Motor neuron (in vitro differentiated cells): ENCODE data around the gene NFE2L2. TPM values are rescaled to one million over a fixed set of nuclear protein-coding genes. Genes with fewer than 3 reads are reported as not detected.
"Not testable (repeated sequence)": the region's sequence is repeated elsewhere in the genome, so short reads cannot be mapped to it uniquely, and the experiment has no call there.

Experiments
- ATAC-seq, 8 experiments: fragments of 200-7000 bp; cut with Tn5 transposase; replicated peaks in 6 of 8; 2 replicates each; pipeline ENCODE4 v1.8.0; 2021; ENCODE audit warnings: mild to moderate bottlenecking in 8 of 8, moderate library complexity in 8 of 8
- H3K27ac ChIP-seq, 2 donors: fragments of 250-450 bp; sonication (Bioruptor Pico); 2 replicates each; pipeline ENCODE4 v1.9.0; 2021; ENCODE audit warnings: antibody characterized with exemption in 2 of 2, mild to moderate bottlenecking in 2 of 2, moderate library complexity in 1 of 2
- H3K4me1 ChIP-seq, 2 donors: fragments of 250-450 bp; sonication (Bioruptor Pico); replicated peaks in 1 of 2; 2 replicates each; pipeline ENCODE4 v1.6.1; 2021; ENCODE audit warnings: antibody characterized with exemption in 2 of 2, mild to moderate bottlenecking in 2 of 2, moderate library complexity in 1 of 2
- H3K4me3 ChIP-seq, 5 donors: fragments of 250-450 bp; sonication (Bioruptor Pico); 2 replicates each; pipeline ENCODE4 v1.9.0; 2021; ENCODE audit warnings: antibody characterized with exemption in 5 of 5, mild to moderate bottlenecking in 5 of 5, moderate library complexity in 4 of 5
- WGBS, 10 experiments: fragments of 450-650 bp; shearing (Covaris generic); methylation state at CpG; one replicate each; pipeline ENCODE4 v1.0.0; 2022; 5-methylcytosine and 5-hydroxymethylcytosine counted together
- in situ Hi-C, 9 experiments: fragments of 400-800 bp; cut with MboI; loops; one replicate each; pipeline ENCODE4 v1.15.0; 2021; ENCODE audit warnings: low sequenced_read_pairs in 9 of 9, low pct_unique_long_range_greater_than_20kb in 2 of 9; ENCODE audit not compliant: unreplicated experiment in 9 of 9
- total RNA-seq, 8 experiments: library from RNA; unstranded; fragments of 300-600 nt; gene quantifications; 2 replicates each; pipeline versions ENCODE4 v1.2.3 to v1.2.4, GENCODE V29; 2022

NFE2L2 gene
- total RNA-seq, 8 experiments from 2014 or later = 28.6 to 218 (median 62.0) TPM

GRCh38 chr2:177250461-177250860 is 14.1 kb downstream of the NFE2L2 start:
- WGBS, 10 experiments = 91 to 100% (median 100%) methylated on average over 1 to 5 of the region's 5 CpGs; no CpG with 5 or more reads in 2 of the 10 experiments
- in situ Hi-C loops = no loop called here
- peaks cover 7 to 15% of the 10 kb centered on the region in 2 donors for H3K4me1 ChIP-seq
- no peak for ATAC-seq
- H3K27ac ChIP-seq = no peak overlapping the region
- no peak overlapping the region for H3K4me3 ChIP-seq

GRCh38 chr2:177249038-177249437 is 15.5 kb downstream of the NFE2L2 start:
- 60 to 100% (median 93%) methylated on average over 1 to 5 of the region's 7 CpGs; no CpG with 5 or more reads in 1 of the 10 experiments for WGBS, 10 experiments
- no peak overlapping the region for H3K27ac ChIP-seq
- H3K4me1 ChIP-seq = peaks cover 7 to 11% of the 10 kb centered on the region in 2 donors
- ATAC-seq = no peak
- in situ Hi-C loops = no loop called here
- H3K4me3 ChIP-seq = no peak overlapping the region

GRCh38 chr2:177247693-177248262 is 16.7 kb downstream of the NFE2L2 start:
- H3K4me3 ChIP-seq = no peak overlapping the region
- no peak overlapping the region for H3K27ac ChIP-seq
- WGBS, 10 experiments = 80 to 100% (median 97%) methylated on average over 1 to 5 of the region's 6 CpGs; no CpG with 5 or more reads in 2 of the 10 experiments
- no peak for ATAC-seq
- in situ Hi-C loops = no loop called here
- H3K4me1 ChIP-seq = peaks cover 8% of the 10 kb centered on the region in 2 donors

GRCh38 chr2:177246523-177247030 is 17.9 kb downstream of the NFE2L2 start:
- ATAC-seq, H3K4me3 ChIP-seq, in situ Hi-C loops, H3K27ac ChIP-seq: not testable (repeated sequence)
- peaks cover 0 to 12% of the 10 kb centered on the region in 2 donors for H3K4me1 ChIP-seq
- 43 to 100% (median 87%) methylated on average over 1 to 2 of the region's 2 CpGs; no CpG with 5 or more reads in 2 of the 10 experiments for WGBS, 10 experiments

GRCh38 chr2:177246000-177246399 is 18.5 kb downstream of the NFE2L2 start:
- peak in 3 of 8 experiments; percentile 12 to 29 (median 21) for ATAC-seq
- 0 to 83% (median 38%) methylated on average over 1 to 2 of the region's 3 CpGs; no CpG with 5 or more reads in 7 of the 10 experiments for WGBS, 10 experiments

DNA sequence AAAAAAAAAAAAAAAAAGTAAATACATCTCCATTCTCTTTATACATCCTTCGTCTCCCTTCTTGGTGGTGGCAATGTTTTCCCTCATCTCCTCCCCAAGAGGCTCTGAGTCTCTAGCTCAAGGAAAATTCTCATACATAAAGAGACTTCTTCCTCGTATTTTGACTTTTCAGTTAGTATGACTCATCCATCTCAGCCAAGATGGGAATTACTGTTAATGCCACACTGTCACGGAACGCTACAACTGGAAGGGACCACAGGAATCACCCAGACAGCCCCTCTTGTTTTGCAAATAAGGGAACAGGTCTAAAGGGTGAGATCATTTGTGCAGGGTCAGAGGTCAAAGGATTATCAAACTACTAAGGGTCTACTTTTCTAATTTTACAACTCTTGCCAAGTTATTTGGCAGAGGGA is 19.5 kb downstream of the NFE2L2 start:
- peaks cover 3 to 16% of the 10 kb centered on the region in 2 donors for H3K4me1 ChIP-seq
- in situ Hi-C loops = no loop called here
- no peak overlapping the region for H3K4me3 ChIP-seq
- no peak overlapping the region for H3K27ac ChIP-seq
- peak; percentile 5 to 72 (median 55) for ATAC-seq
- WGBS, 10 experiments = 5 to 67% (median 55%) methylated on average over 1 to 4 of the region's 4 CpGs; no CpG with 5 or more reads in 1 of the 10 experiments

More at GRCh38 chr2:177246000-177246399, 18.5 kb downstream of the NFE2L2 start:
- no peak overlapping the region for H3K4me3 ChIP-seq
- no peak overlapping the region for H3K27ac ChIP-seq
- peaks cover 0 to 12% of the 10 kb centered on the region in 2 donors for H3K4me1 ChIP-seq
- in situ Hi-C loops = no loop called here

- H3K4me3 ChIP-seq = no peak overlapping the region
- in situ Hi-C loops = no loop called here
- 60 to 100% (median 100%) methylated on average over 1 to 4 of the region's 6 CpGs; no CpG with 5 or more reads in 4 of the 10 experiments for WGBS, 10 experiments
Observed at GRCh38 chr2:177244244-177244771, 20.2 kb downstream of the NFE2L2 start.

DNA sequence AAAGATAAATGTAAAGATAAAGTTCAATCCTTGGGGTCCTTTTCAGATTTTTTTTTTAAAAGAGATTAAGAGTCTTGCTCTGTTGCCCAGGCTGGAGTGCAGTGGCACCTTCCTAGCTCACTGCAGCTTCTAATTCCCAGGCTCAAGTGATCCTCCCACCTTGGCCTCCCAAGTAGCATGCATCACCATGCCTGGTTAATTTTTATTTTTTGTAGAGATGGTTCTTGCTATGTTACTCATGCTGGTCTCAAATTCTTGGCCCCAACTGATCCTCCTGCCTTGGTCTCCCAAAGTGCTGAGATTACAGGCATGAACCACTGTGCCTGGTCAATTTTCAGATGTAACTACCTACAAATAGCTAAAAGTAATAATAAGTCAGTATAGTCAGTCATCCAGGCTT is 21.1 kb downstream of the NFE2L2 start:
- in situ Hi-C loops = no loop called here
- Histone ChIP-seq H3K27ac (no peak overlapping the region), H3K4me3 (no peak overlapping the region), H3K4me1 (peaks cover 5 to 21% of the 10 kb centered on the region in 2 donors)
- no peak for ATAC-seq

More at GRCh38 chr2:177244244-177244771, 20.2 kb downstream of the NFE2L2 start:
- ATAC-seq = no peak
- Histone ChIP-seq H3K27ac (no peak overlapping the region), H3K4me1 (peaks cover 5 to 21% of the 10 kb centered on the region in 2 donors)

DNA sequence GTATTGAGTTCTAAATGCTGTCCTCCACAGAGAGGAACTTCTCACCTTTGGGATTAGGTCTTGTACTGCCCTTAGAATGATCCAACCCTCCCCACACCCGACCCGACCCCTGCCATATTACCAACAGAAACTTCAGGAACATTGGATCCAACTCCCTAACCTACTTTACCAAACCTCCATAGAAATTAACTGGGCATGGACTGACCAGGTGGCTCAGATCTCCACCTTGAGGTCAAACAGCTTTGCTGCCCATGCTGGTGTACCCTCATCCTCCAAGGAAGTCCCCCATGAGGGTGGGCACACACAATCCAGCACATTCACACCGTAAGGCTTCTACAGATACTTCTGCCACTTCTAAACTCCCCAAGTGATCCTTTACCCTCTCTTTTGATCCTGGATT is 21.5 kb downstream of the NFE2L2 start:
- Histone ChIP-seq H3K4me1 (peaks cover 5 to 21% of the 10 kb centered on the region in 2 donors), H3K27ac (no peak overlapping the region), H3K4me3 (no peak overlapping the region)
- ATAC-seq = no peak
- in situ Hi-C loops = no loop called here
- 43 to 100% (median 95%) methylated on average over 1 to 3 of the region's 3 CpGs; no CpG with 5 or more reads in 5 of the 10 experiments for WGBS, 10 experiments

GRCh38 chr2:177242121-177242987 is 22.2 kb downstream of the NFE2L2 start:
- Histone ChIP-seq H3K4me3 (no peak overlapping the region), H3K27ac (peak overlapping the region in 1 of 2 donors; percentile 63), H3K4me1 (peaks cover 5 to 21% of the 10 kb centered on the region in 2 donors)
- WGBS, 10 experiments = 2 to 100% (median 72%) methylated on average over 1 to 5 of the region's 5 CpGs
- peak in 6 of 8 experiments; percentile 45 to 72 (median 58) for ATAC-seq
- in situ Hi-C loops = no loop called here

DNA sequence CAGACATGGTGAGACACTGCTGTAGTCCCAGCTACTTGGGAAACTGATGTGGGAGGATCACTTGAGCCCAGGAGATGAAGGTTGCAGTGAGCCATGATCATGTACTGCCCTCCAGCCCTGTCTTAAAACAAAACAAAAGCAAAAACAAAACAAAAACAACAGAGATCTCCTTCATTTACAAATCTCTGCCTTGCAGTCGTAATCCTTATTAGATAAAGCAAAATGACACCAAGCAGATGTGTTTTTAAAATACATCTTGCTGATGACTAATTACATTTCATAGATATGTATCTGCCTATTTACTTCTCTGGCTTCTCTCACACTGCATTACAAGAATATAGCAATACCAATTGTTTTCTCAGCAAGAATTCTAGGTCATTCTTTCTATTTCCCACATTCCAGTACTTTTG is 22.8 kb downstream of the NFE2L2 start:
- peak in 3 of 8 experiments; percentile 8 to 36 (median 10) for ATAC-seq
- peaks cover 5 to 21% of the 10 kb centered on the region in 2 donors for H3K4me1 ChIP-seq
- 0 to 93% (median 80%) methylated on average over 1 of the region's 1 CpG; no CpG with 5 or more reads in 3 of the 10 experiments for WGBS, 10 experiments
- H3K27ac ChIP-seq = no peak overlapping the region
- in situ Hi-C loops = no loop called here
- no peak overlapping the region for H3K4me3 ChIP-seq

GRCh38 chr2:177239932-177240630 is 24.4 kb downstream of the NFE2L2 start:
- no peak overlapping the region for H3K4me3 ChIP-seq
- no peak overlapping the region for H3K27ac ChIP-seq
- peak; percentile 55 to 97 (median 84) for ATAC-seq
- in situ Hi-C loops = no loop called here
- 0 to 67% (median 32%) methylated on average over 1 to 4 of the region's 5 CpGs; no CpG with 5 or more reads in 1 of the 10 experiments for WGBS, 10 experiments
- peaks cover 5 to 21% of the 10 kb centered on the region in 2 donors for H3K4me1 ChIP-seq
